ENCODE results near the gene SEL1L. TPM values are rescaled to one million over a fixed set of nuclear protein-coding genes. Genes with fewer than 3 reads are reported as not detected.

The SEL1L gene
- total and polyA plus RNA-seq, 2 of the 13 experiments (the other 11 are each of a cell fraction or from before 2014, with no cell fraction given) = 15.3 to 61.0 TPM

- TF ChIP-seq GMEB1 (CRISPR knock-in tag; IDR thresholded peaks at IDR 0.05; ENCODE audit: borderline replicate concordance) = no peak
- TF ChIP-seq ZNF580 (CRISPR knock-in tag; IDR thresholded peaks at IDR 0.05; ENCODE audit: borderline replicate concordance, low read depth) = 0 out of 2 replicates have a peak, but pooled peaks have one; percentile 58
- TF ChIP-seq NR0B2 (CRISPR knock-in tag; IDR thresholded peaks at IDR 0.05) = peak; percentile 65; the same call in 1 of the 2 replicates
- peak; percentile 52; the same call in 1 of the 2 replicates for TF ChIP-seq PRDM15 (CRISPR knock-in tag; IDR thresholded peaks at IDR 0.05)
- TF ChIP-seq ZNF780A (CRISPR knock-in tag; IDR thresholded peaks at IDR 0.05) = no peak
- peak; percentile 86 for TF ChIP-seq TOPORS (CRISPR knock-in tag; IDR thresholded peaks at IDR 0.05)
- TF ChIP-seq ARID2 (CRISPR knock-in tag; IDR thresholded peaks at IDR 0.05; ENCODE audit: borderline replicate concordance) = 0 out of 2 replicates have a peak, but pooled peaks have one; percentile 78
- no peak for TF ChIP-seq ZNF121 (CRISPR knock-in tag; IDR thresholded peaks at IDR 0.05)
- no peak for TF ChIP-seq ZFP36 (IDR thresholded peaks at IDR 0.05; ENCODE audit: borderline replicate concordance, low read depth, low read length, partially characterized antibody)
- TF ChIP-seq ELF4 (CRISPR knock-in tag; IDR thresholded peaks at IDR 0.05; ENCODE audit: borderline replicate concordance) = no peak
- peak; percentile 47; the same call in 1 of the 2 replicates for TF ChIP-seq ZGPAT (CRISPR knock-in tag; IDR thresholded peaks at IDR 0.05)
- no peak for TF ChIP-seq TRIM24 (CRISPR knock-in tag; IDR thresholded peaks at IDR 0.05)
- TF ChIP-seq ZNF556 (CRISPR knock-in tag; IDR thresholded peaks at IDR 0.05; ENCODE audit: borderline replicate concordance) = no peak
Measured at GRCh38 chr14:81436296-81437138, 97.1 kb downstream of the SEL1L start (continued).
